GM08714 (cell line): ENCODE results near the gene ST14.

Source experiments
- H3K4me3 ChIP-seq: fragments of 200-500 bp; sonication (Bioruptor generic); 2 replicates; pipeline ENCODE4 v1.5.1; 2014; ENCODE audit warnings: mild to moderate bottlenecking, low read length, inconsistent platforms
- ZNF274 ChIP-seq: IDR thresholded peaks from 2 replicates; pipeline ENCODE4 v1.6.1; 2012; ENCODE audit warnings: mild to moderate bottlenecking, low read depth, low read length

The ST14 gene

DNA sequence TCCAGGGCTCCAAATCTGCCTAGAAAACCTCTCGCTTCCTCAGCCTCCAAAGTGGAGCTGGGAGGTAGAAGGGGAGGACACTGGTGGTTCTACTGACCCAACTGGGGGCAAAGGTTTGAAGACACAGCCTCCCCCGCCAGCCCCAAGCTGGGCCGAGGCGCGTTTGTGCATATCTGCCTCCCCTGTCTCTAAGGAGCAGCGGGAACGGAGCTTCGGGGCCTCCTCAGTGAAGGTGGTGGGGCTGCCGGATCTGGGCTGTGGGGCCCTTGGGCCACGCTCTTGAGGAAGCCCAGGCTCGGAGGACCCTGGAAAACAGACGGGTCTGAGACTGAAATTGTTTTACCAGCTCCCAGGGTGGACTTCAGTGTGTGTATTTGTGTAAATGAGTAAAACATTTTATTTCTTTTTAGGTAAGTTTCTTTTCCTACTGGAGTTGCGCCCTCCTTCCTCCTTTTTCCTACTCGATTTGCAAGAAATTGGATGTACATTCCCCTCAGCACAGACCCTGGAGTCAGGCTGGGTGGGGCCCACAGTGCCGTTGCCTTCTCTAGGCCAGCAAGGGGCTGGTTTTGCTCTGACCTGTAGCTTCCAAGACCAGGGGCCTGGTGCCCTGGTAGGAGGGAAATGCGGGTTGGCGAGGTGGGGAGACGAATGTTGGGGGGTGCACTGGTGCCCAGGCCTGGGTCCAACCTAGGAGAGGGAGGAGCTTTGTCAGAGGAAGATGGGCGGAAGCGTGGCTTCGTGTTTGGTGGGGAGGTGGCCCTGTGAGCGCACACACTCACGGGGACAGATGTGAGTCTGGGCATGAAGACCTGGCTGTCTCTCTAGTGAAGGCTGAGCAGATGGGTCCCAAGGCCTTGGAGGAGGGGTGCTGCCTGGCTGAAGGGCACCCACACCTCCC, 50.6 kb downstream of the ST14 start:
- H3K4me3 ChIP-seq, result no peak overlapping the region
- no peak for TF ChIP-seq ZNF274

DNA sequence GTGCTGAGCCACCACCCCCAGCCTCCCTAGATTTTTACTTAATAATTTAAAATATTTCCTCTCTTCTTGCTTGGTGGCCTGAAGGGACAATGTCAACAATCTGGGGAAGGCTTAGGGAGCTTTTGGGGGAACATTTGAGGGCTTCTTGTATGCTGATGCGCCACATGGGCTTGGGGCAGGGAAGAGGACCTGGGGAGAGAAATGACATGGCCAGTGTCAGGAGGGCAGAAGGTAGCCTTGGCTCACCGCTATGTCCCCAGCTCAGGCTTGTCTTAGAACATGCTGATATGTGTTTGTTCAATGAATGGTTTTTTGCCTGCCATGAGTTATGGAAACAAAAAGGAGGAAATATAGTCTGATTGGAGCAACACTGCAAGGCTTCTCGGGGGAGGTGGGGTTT, 51.6 kb downstream of the ST14 start:
- H3K4me3 ChIP-seq, result no peak overlapping the region
- TF ChIP-seq ZNF274, result no peak

DNA sequence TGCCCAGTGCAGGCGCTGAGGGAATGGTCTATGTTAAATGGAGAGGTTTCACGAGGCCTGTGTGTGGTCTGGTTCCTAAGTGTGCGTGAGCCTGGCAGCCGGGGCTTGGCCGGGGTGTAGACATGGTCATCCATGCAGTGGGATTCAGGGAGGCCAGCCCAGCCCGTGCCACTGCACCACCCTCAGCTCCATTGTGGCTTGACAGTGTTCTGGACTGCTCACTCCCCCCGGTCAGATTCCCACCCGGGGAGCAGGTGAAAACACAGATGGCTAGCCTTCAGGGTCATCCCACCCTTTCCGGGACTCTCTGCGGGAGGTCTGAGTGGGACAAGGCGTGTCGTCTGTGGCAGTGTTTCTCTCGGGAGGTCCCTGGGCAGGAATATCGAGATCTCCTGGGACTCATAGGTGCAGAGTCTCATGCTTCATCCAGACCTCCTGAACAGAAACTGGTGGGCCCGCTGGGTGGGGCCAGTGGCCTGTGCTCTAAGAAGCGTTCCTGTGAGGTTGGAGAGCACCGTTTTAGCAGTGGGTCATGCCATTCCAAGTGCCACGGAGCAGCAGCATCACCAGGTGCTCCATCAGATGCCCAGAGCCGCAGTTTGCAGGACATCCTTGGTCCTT, 52.3 kb downstream of the ST14 start:
- no peak for TF ChIP-seq ZNF274

DNA sequence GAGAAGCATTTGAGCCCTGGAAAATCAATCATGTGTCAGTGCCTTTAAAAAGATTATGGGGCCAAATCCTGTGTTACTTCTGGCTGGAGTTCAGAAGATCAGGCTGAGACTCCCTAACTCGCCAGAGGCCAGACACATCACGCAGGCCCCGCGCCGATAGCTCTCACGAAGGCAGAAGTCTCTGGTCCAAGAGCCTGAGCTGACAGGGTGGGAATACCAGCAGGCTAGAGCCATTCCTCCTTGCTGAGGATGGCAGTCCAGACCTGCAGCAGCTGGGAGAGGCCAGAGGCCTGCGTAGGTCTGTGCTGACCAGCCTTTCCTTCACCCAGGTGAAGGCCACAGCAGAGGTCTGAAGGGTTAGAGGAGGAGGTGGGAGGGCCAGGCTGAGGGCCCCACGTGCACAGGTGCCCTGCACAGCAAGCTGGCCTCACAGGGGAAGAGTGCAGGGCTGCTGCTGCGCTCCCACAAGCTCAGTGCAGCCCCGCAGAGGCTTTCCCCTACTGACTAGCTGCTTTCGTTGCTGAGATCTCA, 52.9 kb downstream of the ST14 start:
- TF ChIP-seq ZNF274, result no peak

More for the DNA sequence above, 52.3 kb downstream of the ST14 start:
- H3K4me3 ChIP-seq, result no peak overlapping the region

DNA sequence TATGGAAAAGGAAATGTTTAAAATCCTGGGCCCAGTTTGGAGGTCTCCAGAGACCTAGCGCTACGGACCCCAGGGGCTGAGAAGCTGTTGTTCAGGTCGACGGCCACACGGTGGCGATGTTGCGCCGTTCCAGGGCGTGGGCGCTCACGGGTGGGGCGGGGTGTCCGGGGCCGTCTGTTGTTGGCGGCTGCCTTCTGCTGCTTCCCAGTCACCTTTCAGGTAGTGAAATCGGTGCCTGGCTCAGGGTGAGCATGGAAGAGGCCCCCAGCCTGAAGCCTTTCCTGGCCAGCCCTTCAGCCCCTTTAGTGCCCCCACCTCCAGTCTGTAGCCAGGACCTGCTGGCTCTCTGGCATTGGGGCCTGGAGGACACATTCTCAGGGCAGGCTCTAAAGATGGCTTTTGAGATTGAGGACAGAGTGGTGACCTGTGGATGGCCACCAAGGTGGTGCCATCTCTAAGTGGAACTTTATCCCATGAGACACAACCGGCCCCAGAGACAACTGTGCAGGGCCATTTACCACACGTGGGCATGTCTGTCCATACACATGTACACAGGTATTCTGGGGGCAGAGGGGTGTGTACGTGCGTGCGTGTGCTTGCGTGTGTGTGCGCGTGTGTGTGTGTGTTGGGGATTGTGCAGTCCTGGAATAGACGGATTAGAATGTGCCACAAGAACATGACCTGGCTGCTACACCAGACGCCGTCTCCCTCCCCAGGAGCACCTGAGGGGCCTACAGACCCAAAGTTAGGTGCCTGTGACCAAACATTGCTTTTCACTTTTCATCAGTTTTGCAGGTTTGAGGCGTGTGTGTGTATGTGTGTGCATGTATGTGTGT, 53.8 kb downstream of the ST14 start:
- no peak for TF ChIP-seq ZNF274
- no peak overlapping the region for H3K4me3 ChIP-seq

More for the DNA sequence above, 52.9 kb downstream of the ST14 start:
- H3K4me3 ChIP-seq, result no peak overlapping the region

DNA sequence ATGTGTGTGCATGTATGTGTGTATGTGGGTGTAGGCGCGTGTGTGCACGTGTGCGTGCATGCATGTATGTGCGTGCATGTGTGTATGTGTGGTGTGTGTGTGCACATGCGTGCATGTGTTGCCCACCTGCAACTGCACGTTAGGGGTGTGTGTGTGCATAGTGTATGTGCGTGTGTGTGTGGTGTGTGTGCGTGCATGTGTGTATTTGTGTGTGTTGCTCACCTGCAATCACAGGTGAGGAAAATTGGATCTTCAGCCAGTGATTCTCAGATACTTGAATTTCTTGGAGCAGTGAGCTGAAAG, 54.3 kb downstream of the ST14 start:
- TF ChIP-seq ZNF274, result no peak
- H3K4me3 ChIP-seq, result no peak overlapping the region

DNA sequence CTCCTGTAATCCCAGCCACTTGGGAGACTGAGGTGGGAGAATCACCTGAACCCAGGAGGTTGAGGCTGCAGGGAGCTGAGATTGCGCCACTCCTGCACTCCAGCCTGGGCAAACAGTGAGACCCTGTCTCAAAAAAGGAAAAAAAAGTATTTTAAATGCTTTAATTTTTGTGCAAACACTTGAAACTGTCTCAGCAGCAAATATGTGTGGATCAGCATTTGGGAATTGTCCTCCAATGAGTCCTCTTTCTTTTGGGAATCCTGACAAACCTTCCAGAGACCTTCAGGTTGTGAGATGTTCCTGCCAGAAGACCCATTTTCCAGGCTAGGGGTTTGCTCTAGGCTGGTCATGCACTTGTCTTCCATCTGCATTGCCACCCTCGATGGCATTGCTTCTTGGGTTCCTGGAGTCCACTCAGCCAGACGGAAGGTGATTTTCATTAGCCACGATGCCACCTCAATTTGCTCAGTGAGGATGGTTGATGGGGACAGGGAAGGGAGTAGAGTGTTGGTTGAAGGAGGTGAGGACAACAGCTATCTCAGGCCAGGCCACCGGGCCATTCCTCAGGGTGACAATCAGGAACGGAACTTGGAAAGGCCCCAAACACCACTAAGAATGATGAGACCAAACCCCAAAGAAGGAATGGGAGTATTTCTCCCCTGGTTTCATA, 55.4 kb downstream of the ST14 start:
- no peak overlapping the region for H3K4me3 ChIP-seq
- no peak for TF ChIP-seq ZNF274

DNA sequence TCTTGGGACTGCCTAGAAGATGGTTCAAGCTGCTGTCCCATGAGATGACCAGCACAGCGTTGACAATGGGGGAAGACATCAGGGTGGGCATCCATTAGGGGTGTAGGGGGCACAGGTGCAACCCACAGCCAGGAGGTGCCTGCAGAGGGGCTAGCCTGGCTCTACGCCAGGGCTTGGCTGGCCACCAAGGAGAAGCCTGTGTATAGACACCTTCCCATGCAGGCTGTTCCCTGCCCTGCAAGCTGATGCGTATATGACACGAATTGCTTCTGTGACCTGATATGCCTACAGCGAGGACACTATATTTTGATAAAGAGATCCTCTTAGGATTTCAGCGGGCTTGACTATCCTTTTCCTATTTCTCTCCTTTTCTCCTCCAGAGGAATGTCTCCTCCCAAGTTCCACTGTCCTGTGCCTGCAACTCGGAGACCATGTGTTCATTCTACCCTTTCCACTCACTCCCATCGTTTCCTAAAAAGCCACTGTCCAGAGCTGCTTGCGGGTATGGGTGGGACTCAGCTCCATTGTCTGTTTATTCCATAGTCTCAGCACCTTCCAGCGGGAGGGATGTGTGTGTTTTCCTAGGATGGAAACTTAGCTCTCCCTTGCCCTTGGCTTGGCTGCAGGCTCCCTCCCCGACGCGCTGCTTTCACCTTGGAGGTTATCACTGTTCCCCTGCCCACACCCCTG, 56.1 kb downstream of the ST14 start:
- no peak for TF ChIP-seq ZNF274
- H3K4me3 ChIP-seq, result no peak overlapping the region

DNA sequence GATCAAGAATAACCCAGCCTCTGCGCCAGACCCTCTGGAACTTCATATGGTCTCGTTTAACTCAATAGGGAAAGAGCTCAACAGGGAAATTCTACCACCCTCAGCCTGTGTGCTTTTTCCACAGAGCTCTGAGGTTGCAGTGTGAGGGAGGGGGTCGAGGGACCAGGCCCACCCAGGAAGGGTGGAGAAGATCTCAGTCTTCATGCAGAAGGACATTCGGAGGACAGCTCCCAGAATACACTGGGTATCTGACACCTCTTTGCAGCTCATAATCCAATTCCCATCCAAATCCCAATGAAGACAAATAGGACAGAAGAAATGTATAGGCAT, 56.6 kb downstream of the ST14 start:
- no peak for TF ChIP-seq ZNF274
- no peak overlapping the region for H3K4me3 ChIP-seq

DNA sequence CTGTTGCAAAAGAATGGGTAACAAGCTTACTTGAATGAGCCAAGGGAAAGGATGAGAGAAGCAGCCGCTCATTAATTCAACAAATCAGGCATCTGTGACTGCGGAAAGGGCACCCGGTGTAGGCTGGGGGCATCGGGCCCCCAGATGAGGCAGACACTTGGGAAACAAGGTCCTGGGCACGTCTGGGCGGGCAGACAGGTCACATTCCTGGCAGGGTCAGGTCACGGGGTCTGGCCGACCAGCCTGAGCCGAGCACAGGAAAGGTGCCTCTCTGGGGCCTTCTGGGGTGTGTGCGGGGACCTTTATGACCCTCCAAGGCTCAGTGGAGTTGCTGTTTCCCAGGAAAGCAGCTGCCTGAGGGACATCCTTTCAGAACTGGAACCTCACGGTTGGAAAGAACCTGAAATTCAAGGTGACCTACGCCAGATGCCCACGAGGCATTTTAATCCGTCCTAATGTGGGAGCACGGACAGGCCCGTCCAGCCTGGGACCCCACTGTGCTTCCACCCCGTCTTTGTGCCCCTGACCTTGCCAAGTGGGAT, 57.1 kb downstream of the ST14 start:
- TF ChIP-seq ZNF274, result no peak
- no peak overlapping the region for H3K4me3 ChIP-seq

DNA sequence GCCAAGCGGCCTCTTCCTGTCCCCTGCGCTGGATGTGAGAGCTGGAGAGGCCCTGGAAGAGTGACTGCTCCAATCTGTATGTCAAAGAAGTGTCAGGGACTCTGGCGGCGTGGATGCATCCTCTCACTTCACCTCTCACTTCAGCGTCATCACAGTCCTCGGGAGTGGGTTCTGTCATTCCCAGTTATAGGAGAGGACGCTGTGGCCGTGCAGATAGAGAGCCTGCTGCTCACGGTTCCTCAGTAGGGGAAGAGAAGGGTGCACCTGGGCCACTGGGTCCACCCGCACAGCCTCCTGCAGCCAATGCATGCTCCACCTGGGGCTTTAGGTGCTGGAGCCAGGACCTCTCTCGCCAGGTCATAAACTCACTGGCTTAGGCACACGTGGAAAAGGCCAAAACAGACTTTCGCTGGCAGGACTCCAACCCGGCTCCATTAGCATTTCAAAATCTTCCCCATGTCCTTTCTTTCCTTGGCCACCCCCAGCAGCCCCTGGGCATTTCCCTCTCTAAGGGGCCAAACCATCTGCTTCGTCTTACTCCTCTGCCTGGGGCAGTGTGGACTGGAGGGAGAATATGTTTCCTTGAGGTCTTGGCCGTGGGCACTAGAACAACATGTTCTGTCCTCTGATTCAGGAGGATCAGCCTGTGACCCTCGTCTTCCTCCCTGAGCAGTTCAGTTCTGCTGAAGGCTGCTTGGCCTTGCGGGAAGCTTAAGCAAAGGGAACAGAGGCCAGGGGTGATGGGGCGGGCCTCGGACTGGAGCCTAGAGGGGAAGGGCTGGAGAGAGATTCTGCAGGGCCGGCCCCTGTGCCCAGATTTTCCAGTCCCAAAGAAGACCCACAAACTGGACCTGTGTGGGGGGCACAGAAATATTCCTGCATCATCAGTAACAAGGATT, 57.8 kb downstream of the ST14 start:
- H3K4me3 ChIP-seq, result no peak overlapping the region
- no peak for TF ChIP-seq ZNF274

DNA sequence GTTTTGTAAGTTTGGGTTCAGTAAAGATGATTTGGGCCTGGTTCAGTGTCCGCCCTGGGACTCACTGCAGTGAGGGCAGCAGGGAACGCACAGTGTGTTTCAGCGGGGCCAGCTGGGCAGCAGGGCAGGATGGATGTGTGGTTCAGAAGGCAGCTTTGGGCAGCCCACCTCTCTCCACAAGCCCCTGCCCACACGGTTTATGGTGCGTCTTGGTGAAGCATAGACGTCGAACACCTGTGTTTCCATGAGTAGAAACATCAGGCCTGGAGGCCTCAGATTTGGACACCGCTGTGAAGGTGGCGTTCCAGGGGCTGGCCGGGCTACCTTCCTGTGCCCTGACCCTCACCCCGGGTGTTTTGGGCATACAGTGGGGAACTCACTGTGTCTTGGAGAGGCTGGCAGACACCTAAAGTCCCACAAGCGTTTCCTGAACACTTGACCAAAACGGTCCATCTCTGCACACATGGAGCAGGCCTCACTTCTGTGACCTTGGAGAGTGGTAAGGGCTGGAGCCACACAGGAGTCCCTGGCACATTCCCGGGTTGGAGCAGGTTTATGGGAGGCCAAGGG, 59.0 kb downstream of the ST14 start:
- TF ChIP-seq ZNF274, result no peak
- H3K4me3 ChIP-seq, result no peak overlapping the region
